ENCODE data around the gene SOS2.
A peak's percentile ranks its signal among the peaks of the same experiment; 100 is the strongest.

SOS2 gene

DNA sequence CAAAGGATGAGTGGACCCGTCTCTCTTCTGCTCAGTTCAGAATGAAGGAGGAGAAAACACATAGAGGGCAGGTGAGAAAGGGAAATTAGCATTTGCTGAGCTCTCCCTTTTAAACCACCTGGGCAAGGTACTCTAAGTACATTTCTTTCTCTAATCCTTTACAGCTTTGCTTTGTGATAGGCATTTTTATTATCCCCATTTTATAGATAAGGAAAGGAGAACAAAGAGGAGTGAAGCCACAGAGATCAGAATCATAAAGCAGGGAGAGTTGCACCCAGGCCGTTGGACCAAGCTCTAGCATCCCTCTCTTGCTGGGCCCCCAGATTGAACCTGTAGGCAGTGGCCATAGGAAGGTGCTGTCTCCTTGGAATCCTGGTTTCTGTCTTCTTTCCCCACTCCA, 162.1 kb downstream of the SOS2 start:
- H3K9ac ChIP-seq = no peak overlapping the region
- H3K27me3 ChIP-seq = no peaks in the 10 kb centered on the region
- H3K4me2 ChIP-seq = no peak overlapping the region
- H3K4me3 ChIP-seq = no peak overlapping the region
- peaks cover 9 to 59% (median 28%) of the 10 kb centered on the region in 10 experiments; a peak in 19 of 20 replicates for H3K4me1 ChIP-seq
- no peak for TF ChIP-seq Cebpa-rat (IDR thresholded peaks at IDR 0.05)
- peaks cover 0 to 7% (median 0%) of the 10 kb centered on the region in 11 experiments; a peak in 4 of 22 replicates for H3K9me3 ChIP-seq (replicated peaks in 1 of 11)
- H4K20me1 ChIP-seq = no peaks in the 10 kb centered on the region
- H3K27ac ChIP-seq = no peak overlapping the region
- H3K36me3 ChIP-seq = no peaks in the 10 kb centered on the region

DNA sequence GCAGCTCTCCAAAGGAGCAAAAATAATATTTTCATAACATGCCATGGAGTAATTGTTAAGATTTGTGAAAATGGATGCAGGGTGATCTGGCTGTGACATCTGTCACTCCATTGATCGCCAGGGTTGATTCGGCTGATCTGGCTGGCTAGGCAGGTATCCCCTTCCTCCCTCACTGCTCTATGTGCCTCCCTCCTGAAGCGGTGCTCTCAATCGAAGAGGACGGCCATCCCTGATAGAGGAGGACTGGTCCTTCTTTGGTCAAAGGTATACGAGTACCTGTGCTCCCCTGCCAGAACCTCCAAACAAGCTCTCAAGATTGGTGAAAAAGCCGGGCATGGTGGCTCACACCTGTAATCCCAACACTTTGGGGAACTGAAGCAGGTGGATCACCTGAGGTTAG, 162.9 kb downstream of the SOS2 start:
- no peaks in the 10 kb centered on the region for H3K36me3 ChIP-seq
- peak overlapping the region in 1 of 11 experiments; percentile 87; a peak in 1 of 22 replicates for H3K4me2 ChIP-seq
- H3K9ac ChIP-seq = no peak overlapping the region
- H3K27me3 ChIP-seq = no peaks in the 10 kb centered on the region
- TF ChIP-seq Cebpa-rat (IDR thresholded peaks at IDR 0.05) = no peak
- H3K27ac ChIP-seq = no peak overlapping the region
- H3K9me3 ChIP-seq (replicated peaks in 1 of 11) = peaks cover 0 to 3% (median 0%) of the 10 kb centered on the region in 11 experiments; a peak in 1 of 22 replicates
- no peaks in the 10 kb centered on the region for H4K20me1 ChIP-seq
- peaks cover 9 to 68% (median 36%) of the 10 kb centered on the region in 10 experiments; a peak in 19 of 20 replicates for H3K4me1 ChIP-seq
- H3K4me3 ChIP-seq = no peak overlapping the region

DNA sequence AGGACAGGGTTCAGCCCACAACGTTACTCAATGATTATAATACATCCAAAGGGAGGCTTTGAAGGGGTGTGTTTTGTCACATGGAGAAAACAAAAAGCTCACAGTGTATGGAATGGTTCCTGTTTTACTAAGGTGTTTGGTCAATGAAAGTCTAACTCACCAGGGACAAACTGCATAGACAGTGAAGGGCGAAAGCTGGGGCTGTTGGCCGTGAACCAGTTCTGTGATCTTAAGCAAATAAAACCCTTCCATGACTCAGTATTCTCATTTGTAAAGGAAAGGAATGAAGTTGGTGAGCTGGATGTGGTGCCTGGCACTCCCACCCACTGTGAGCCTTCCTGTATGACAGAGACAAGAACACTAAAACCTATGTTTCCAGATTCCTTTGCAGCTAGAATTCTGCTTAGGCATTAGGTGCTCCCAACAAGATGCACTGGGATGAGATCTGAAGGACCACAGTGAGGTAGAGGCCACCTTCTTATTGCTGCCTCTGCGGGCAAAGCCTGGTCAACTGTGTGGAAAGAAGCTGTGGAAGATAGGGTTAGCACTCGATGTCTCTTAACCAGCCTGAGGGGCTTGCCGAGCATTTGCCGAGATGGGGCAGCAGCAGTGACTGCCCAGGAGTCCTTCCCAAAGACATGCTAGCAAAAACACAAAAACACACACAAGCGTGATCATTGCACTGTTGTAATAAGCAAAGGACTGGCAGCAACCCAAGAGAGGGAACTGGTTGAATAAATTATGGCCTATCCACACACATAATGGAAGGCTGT, 163.5 kb downstream of the SOS2 start:
- Histone ChIP-seq H3K27ac (no peak overlapping the region; a peak in 1 of 22 replicates), H3K27me3 (no peaks in the 10 kb centered on the region), H3K4me3 (no peak overlapping the region)

More for the DNA sequence above, 163.5 kb downstream of the SOS2 start:
- 0 out of 22 replicates have a peak, but pooled peaks cover 0 to under 1% (median 0%) of the 10 kb centered on the region in 11 experiments for H3K9me3 ChIP-seq (replicated peaks in 1 of 11)
- H3K4me1 ChIP-seq = peaks cover 12 to 73% (median 42%) of the 10 kb centered on the region in 10 experiments
- no peak for TF ChIP-seq Cebpa-rat (IDR thresholded peaks at IDR 0.05)
- H3K9ac ChIP-seq = no peak overlapping the region
- H3K4me2 ChIP-seq = peak overlapping the region in 3 of 11 experiments; percentile 81 to 93 (median 87); a peak in 5 of 22 replicates
- no peaks in the 10 kb centered on the region for H4K20me1 ChIP-seq
- no peaks in the 10 kb centered on the region for H3K36me3 ChIP-seq

All from BLaER1 treated with 17β-estradiol and CSF1 and Interleukin-3, amounts not matched to agents 10 nM and 100 nM (cell line).